HCEC 1CT (cell line): ENCODE measurements around the gene GGTLC1.
"Not testable (repeated sequence)": the region's sequence is repeated elsewhere in the genome, so short reads cannot be mapped to it uniquely, and the experiment has no call there.

Source experiments
- DNase-seq: peaks from one replicate; pipeline ENCODE4 v3.0.0-alpha.2; 2017

The GGTLC1 gene

DNA sequence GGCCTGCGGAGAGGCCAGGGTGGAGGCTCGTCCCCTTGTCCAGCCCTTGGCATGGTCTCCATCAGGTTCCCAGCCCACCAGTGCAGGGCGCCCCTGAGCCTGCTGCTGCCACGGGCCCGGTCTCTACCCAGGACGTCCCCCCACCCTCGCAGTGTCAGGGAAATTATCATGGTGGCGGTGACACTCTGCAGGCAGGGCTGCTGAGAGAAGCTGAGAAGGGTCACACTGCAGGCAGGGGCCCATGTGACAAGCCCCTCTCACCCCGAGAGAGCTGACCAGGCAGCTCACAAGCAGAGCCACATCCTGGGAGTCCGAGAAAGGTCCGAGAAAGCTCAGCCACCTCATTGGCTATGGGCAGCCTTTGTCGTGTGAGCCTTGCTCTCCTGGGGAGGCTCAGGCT is 4.9 kb upstream of the GGTLC1 start:
- DNase-seq = not testable (repeated sequence)

DNA sequence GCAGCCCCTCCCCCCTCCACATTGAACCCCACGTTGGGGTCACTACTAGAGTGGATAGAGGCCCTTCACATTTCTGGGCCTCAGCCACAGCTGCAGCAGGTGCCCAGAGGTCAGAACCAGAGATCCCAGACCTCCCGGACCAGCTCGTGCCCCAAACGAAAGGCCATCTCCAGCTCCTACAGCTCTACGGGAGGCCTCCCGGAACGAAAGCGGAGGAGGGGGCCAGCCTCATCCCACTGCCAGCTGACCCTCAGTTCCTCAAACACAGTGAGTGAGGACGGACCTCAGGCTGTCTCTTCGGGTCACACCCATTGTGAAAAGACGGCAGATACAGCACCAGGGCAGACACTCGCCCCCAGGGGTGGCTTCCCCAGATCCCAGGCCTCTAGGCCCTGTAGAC is 1.7 kb upstream of the GGTLC1 start:
- not testable (repeated sequence) for DNase-seq

DNA sequence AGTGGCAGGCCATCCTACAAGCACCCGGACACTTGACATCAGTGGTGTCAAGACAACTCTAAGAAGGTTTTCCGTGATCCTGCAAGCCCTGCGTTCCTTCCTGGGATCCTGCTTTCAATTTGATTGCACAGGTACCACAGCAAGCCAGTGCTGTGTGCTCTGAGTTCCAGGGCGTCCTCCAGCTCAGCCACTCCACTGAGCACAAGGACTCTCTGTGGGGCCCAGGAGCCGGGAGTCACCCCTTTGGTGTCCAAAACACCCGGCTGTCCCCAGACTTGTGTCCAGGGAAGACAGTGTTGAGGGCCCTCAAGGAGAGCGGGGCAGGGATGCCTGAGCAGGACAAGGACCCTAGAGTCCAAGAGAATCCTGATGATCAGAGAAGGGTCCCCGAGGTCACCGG is 387 bp upstream of the GGTLC1 start:
- DNase-seq = not testable (repeated sequence)

DNA sequence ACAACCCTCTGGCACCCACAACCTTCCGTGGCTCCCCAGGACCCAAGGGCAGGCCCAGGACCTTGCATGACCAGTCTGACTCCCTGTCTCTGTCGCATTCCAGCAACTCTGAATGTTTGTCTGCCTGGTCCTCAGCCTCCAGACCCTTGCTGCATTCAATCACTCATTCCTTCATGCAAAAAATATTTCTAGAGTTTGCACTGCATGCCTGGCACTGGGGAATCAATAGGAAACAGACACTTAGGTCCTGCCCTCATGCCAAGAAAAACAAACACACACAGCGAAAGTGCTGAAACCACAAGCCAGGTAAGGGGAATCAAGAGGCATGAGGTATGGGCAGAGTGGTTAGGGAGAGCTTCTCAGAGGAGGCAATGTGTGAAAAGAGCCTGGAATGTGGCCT is 1.9 kb downstream of the GGTLC1 start:
- not testable (repeated sequence) for DNase-seq

DNA sequence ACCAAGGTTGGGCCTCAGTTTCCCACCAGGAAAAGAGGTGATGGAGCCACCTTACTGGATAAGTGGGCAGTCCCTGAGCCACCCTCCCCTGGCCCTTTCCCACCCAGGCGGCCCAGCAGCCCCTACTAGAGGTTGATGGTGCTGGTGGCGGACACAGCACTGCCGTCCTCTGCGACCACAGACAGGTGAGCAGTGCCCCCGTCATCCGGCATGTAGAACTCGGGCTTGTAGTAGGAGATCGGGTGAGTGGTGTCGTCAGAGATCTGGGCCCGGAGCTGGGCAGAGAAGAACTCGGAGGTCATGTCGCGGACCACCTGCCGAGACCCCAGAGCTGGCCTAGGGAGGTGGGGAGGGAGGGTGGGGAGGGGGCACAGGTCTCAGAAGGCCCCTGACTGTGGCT is 2.3 kb downstream of the GGTLC1 start:
- not testable (repeated sequence) for DNase-seq

DNA sequence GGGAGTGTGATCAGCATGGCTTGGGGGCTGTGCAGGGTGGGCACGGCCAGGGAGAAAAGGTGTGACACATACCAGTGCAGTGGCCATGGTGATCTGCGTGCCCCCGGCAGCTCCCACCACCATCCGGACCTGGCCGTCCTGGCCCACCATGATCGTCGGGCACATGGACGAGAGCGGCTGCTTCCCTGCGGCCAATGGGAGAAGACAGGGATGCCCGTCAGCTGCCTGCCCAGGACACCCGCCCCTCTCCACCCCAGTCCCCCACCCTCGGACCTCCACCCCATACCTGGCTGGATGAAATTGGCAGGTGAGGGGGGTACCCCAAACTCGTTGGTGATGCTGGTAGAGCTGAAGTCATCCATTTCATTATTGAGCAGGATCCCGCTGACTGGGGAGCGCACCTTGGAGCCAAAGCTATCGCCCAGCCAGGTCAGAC is 2.8 kb downstream of the GGTLC1 start:
- DNase-seq = not testable (repeated sequence)

DNA sequence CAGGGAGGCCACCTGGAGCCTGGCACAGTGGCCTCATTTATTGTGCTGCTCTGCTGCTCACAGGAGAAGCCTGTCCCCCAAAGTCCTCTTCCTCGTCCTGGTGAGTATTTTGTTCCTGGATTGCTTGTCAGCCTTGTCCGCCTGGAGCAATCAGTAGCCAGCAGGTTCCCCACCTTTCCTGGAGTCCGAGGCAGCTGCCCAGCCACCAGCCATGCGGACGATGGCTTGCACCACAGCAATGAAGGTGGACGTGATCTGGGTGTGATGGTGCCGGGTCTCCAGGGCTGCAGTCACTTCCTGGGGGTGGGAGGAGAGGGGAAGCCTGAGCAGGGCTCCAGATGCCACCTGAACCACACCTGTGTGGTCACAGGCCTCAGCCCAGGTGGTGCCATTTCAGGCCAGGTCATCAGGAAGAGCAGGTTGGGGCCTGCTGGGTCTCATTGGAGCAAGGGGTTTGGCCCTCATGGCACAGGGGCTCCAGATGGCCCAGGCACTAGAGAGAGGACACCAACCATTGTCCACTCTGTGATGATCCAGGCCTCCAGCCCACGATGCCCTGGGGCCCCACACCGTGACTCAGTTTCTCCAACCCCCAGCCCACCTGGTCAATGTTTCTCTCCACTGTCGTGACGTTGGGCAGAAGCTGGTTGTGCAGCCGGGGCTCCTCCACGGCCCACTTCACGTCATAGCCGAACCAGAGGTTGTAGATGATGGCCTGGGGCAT is 3.4 kb downstream of the GGTLC1 start:
- not testable (repeated sequence) for DNase-seq

DNA sequence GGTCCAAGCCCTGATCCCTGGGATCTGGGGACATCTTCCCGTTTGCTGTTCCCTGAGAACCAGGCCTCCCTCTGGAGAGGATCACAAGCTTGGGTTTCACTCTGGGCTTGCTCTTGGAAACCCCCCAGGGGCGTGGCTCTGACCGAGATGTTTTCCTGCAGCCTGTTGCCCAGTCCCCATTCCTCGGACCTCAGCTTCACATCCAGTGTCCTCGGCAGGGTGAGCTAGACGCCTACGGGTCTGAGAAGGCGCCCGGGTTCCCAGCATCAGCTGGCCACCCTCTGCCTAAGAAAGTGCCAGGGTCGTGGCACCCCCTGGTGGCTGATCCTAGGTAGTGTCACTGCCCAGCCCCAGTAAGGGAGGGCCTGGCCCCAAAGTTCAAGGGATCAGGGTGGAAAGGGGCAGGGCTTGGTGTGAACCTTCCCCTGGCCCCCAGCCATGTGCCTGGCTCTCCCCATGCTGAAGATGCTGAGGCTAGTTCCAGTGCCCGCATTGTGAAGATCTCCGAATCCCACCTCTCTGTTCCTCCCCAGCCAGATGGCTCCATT is 4.0 kb downstream of the GGTLC1 start:
- DNase-seq = not testable (repeated sequence)

DNA sequence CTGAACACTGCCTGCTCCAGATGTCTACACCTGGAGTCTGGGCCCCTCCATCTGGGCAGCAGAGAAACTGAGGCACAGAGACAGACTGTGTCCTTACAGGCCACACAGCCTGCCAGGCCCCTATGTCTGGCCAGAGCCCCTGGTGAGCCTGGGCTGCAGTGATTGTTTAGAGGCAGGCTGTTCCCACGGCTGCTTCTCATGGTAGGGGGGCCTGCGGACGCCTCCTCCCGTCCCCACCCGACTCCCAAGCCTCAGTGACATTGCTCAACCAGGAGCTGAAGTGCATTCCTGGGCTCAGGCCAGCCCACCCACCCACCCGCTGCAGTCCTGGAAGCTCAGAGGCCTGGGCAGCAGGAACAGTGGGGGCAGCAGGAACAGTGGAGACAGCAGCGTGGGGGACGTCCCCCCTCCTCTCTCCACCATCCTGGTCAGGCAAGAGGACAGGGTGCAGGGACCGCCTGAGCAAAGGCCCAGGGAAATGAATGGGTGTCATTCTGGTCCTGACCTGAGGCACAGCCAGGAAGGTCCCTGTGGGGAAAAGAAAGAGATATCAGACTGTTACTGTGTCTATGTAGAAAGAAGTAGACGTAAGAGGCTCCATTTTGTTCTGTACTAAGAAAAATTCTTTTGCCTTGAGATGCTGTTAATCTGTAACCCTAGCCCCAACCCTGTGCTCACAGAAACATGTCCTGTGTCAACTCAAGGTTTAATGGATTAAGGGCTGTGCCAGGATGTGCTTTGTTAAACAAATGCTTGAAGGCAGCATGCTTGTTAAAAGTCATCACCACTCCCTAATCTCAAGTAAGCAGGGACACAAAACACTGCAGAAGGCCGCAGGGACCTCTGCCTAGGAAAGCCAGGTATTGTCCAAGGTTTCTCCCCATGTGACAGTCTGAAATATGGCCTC is 6.2 kb downstream of the GGTLC1 start:
- not testable (repeated sequence) for DNase-seq

DNA sequence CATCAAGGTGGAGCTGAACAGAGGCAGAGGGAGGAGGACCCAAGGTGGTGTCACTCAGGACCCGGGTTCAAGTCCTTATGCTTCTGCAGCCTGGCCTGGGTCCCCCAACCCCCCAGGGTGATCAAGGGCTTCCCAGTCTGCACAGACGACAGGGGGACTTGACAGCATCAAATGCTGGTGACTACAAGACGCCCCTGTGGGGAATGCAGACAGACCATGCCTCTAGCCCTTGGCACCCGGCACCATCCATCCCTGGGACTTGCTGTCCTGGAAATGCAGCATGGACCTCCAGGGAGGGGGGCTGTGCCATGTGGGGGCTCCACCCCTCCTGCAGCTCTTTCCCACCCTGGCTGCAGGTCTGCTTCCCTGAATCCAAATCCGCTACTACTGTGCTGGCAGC is 7.1 kb downstream of the GGTLC1 start:
- DNase-seq = not testable (repeated sequence)

DNA sequence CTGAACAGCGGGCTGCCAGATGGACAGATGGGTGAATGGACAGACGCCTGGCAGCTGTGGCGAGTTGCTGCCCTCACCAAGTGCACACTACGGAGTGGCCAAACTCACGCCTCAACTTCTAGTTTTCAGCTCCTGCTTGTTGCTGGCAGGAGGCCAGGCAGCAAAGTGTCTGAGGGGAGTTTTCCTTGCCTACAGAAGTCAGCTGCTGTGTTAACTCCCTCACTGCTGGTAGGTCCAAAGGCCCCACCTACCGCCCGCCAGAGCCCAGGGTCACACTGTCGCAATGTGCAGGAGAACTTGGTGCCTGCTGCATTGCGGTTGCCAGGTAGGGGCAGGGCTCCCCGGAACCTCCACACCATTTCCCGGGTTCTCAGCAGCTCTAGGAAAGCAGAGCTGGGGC is 7.6 kb downstream of the GGTLC1 start:
- DNase-seq = not testable (repeated sequence)

DNA sequence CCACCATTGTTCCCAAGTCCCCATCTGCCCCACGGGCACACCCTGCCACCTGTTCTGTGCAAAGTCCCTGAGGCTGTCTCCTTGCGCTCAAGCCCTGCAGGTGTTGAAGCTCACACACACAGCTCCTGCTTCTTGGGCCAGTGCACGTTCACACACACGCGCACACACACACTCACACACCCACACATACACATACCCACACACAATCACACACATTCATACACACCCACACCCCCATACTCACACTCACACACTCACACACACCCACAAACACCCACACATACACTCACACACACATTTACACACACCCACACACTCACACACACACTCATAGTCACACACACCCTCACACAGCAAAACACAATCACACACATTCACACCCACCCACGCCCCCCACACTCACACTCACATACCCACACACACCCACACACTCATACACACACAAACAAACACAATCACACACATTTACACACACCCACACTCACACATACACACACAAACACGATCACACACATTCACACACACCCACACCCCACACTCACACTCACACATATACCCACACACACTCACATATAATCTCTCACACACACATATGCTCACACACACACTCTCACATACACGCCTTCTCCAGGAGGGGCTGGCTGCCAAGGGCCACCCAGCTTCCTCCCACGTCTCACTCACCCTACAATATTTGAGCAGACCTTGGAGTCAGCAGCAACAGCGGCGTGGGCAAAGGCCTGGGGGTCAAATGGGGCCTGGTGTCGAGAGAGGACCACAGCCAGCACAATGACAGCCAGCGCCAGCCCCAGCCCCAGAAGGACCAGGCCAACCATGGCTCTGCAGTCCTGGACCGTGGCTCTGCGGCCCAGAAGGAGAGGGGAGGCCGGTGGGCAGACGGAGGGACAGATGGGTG is 8.4 kb downstream of the GGTLC1 start:
- DNase-seq = not testable (repeated sequence)

DNA sequence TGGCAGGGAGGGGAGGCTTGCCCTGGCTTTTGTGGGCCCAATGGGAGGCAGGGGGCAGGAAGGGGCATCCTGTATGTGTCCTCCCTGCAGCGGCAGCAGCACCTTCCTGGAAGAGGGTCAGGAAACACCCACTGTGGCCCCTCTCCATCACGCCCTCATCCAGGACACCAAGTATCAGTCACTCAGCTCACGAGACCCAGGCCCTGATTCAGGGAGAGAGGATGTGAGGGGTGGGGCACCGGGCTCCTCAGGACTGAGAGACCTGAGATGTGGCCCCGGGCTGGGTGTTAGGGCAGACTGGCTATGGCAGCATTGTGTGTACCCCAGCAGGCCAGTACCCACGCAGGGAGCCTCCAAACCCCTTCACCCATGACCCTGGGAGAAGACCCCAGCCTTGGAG is 9.2 kb downstream of the GGTLC1 start:
- not testable (repeated sequence) for DNase-seq

DNA sequence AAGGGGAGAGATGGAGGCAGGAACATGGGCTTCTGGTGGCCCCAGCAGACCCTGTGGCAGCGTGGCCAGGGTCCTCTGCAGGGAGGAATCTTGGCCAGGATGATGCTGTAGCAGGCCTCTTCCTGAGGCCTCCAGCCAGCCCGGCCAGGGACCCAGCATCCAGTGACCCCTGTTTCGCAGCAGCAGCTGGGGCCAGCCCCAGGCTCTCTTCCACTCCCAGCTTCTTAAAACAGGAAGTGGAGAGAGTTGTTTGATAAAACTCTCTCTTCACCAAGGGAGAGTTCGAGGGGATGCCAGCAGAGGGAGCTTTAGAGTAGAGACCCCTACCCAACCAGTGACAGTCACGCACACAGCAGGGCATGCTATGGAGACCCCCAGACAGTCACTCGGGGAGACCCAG is 10.1 kb downstream of the GGTLC1 start:
- DNase-seq = not testable (repeated sequence)

DNA sequence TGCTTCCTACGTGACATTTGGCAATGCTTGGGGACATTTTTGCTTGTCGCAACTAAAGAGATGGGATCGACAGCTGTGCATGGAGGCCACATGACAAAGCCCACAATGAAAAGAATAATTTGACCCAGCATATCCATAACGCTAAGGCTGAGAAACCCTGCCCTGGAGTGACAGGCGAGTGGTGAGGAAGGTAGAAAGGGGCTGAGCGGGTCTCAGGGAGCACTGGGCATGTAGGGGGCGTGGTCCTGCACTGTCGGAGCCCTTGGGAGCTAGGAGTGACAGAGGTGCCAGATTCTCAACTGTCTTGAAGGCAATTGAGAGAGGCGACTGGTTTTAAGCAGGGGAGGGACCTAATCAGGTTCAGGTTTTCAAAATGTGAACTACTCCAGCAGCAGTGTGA is 13.6 kb downstream of the GGTLC1 start:
- DNase-seq = no peak

DNA sequence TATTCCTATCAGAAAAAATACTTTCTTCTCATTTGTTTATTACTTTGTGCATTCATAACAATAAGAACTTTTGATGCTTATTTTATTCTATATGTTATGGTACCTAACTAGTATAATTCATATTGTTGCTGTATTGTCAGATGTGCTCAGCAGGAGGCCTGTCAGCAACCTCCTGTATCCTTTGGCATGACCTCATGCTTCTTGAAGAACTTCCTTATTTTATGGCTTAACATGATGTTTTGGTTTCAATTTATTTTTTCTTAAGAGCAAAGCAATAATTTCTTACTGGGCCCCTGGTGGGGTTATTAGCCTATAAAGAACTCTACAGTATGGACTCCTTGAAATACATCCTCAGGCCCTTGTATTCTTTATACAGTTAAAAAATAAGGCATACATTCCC is 17.3 kb downstream of the GGTLC1 start:
- no peak for DNase-seq

DNA sequence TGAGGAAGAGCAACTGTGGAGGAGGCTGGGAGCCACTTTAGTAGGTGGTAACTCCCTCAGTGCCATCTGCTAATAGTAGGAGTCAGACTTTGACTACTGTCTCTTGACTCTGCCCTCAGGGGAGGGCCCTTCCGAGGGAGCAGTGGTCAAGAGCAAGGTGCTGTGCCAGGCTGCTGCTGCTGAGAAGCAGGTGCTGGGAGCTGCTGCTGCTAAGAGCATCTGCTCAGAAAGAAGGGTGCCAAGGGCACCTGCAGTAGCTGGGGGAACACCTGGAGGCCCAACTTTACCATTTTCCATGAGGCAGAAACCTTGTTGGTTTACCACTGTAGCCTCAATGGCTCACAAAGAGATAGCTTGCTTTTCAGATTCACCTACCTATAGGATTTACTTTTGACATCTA is 18.5 kb downstream of the GGTLC1 start:
- DNase-seq = no peak

DNA sequence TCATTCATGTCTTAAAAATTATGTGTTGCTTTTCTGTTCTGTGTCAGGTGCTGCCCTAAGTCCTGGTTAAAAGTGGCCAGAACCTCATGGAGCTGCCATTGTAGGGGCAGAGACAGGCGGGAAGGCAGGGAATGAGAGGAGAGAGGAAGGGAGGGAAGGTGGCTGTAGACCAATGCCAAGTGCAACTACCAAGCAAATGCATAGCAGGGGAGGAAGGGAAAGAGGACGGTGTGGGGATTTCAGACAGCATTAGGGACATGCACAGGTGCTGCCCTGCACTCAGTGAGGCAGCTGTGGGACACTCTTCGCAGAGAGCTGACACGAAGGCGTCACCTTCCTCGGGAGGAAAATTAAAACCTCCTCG is 21.0 kb downstream of the GGTLC1 start:
- DNase-seq = no peak

DNA sequence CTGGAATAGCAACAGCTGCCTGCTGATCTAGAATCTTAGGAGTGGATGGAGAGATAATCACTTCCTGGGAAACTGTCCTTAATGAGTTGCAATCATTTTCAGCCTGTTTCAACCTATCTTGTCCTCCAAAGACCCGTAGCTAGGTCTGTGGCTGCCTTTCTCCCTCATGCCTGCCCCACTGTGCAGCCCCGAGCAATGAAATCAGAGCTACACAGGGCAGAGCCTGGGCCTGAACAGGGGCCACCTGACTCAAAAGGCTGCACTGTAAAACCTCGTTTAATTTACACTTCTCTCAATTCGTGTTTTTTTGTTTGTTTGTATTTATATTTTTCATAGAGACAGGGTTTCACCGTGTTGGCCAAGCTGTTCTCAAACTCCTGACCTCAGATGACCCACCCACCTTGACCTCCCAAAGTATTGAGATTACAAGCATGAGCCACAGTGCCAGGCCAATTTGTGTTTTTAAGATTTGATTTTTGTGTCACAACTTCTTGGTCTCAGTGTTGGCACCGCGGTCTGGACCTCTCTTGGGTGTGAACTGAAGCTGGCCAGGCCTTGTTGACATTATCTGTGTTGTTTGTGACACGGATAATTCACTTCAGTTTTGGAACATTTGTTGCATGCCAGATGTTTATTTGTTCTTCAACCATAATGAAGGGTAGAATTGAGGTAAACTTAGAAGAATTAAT is 21.5 kb downstream of the GGTLC1 start:
- no peak for DNase-seq

DNA sequence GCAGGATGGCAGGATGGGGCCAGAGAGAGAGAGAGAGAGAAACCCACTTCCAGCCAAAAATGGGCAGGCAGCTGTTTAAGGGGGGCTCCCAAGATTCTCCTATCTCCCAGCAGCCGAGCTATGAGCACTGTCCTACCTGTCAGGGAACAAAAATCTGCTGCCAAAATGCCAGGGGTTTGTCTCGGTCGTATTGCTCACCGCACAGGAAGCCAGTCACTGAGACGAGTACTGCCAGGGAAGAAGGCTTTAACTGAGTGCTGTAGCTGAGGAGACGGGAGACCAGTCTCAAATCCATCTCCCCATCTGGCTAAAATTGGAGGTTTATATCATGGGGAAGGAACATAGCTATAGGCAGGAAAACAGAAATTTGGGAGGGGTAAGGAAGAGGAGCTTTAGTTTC is 22.3 kb downstream of the GGTLC1 start:
- no peak for DNase-seq

DNA sequence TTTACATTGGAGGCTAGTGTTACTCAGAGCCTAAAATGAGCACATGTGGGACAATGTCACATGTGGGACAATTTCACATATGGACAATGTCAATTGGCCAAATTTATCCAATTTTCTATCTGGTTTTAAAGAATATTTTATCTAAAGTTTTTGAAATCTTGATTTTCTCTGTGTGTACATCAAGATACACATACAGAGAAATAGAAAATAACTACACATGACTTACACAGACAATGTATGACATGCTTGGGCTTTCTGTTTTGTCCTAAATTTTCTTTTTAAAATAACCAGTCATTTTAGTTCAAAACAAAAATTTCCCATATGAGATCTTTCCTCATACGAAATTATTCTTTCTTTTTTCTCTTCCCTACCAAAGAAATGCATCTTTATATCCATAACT is 24.6 kb downstream of the GGTLC1 start:
- DNase-seq = no peak

DNA sequence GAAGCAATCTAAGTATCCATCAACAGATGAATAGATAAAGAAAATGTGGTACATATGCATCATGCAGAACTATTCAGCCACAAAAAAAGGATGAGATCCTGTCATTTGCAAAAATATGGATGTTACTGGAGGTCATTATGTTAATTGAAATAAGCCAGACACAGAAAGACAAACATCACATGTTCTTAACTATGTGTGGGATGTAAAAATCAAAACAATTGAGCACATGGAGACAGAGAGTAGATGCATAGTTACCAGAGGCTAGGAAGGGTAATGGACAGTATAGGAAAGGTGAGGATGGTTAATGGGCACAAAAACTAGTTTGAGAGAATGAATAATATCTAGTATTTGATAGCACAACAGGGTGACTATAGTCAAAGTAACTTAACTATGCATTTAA is 26.3 kb downstream of the GGTLC1 start:
- no peak for DNase-seq
